ENCODE results near the gene FRAS1.
"Not testable (repeated sequence)": the region's sequence is repeated elsewhere in the genome, so short reads cannot be mapped to it uniquely, and the experiment has no call there.

Gene FRAS1

DNA sequence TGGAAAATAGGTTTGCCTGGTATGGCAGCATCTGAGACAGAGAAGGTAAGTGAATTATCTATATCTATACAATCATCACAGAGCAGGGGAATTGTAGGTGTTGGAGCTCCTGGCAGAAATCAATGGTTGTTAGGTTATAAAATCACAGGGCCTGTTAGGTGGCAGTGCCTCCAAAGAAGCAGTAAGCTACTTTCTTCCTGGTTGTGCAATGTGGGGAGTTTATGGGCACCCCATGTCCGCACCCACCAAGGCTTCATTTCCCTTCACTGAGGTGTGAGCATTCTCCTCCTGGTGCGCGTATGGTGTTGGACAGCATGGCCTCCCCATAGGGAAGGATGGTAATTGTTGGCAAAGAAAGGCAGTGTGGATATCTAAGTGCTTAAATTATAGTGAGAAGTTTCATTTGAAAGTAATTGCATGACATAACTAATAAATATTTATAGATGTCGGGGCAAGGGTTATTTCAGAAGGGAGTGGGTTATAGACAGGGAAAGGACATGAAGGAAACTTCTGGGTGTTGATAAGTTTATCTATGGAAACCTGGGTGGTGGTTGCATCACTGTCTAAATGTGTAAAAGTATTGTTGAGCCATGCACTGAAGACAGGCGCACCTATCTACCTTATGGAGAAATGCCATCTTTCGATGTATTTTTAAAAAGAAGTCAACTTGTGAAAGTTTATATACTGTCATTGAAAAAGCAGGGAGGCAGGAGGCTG lies 153.7 kb downstream of the FRAS1 start:
- no peak for DNase-seq (ENCODE audit: low read depth in 2 of 2)

DNA sequence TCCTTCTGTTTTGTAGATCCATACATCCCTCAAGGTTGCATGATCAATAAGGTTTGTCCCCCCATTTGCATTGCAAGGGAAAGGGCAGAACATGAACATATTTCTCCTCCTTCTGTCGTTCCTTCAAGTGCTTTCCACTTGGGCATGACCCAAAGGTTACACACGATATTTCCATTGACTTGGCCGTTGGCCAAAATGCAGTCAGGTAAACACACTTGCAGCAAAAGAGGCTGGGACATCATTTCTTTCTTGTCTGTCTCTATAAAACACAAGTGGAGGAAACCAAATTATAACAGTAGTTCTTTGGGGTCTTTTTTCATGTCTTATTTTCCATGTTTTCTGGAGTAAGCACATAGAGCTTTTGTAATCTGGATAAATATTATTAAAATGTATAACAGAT lies 156.1 kb downstream of the FRAS1 start:
- no peak for DNase-seq (ENCODE audit: low read depth in 2 of 2)

- no peak for DNase-seq (ENCODE audit: low read depth in 2 of 2)
Measured at GRCh38 chr4:78214078-78214477, 157.0 kb downstream of the FRAS1 start.

- no peak for DNase-seq (ENCODE audit: low read depth in 2 of 2)
Measured at GRCh38 chr4:78217557-78217956, 160.4 kb downstream of the FRAS1 start.

DNA sequence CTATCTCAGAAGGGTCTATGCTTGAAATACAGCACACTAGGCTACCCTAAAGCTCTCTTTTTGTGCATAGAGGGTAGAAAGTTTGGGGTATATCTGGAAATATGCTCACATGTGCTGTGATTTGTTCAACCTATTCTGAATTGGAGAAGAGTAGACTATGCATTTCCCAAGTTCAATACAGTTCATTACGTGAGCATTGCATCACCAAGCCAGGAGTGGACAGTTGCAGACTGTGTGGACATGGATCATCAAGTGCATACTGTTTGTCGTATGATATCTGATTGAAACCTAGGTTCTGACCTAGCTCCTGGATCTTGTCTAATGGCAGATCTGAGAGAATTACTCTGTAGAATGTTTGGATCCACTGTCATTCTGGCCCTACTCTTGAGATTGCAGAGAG lies 161.1 kb downstream of the FRAS1 start:
- DNase-seq (ENCODE audit: low read depth in 2 of 2), result no peak

GRCh38 chr4:78219825-78220224 lies 162.7 kb downstream of the FRAS1 start:
- no peak for DNase-seq (ENCODE audit: low read depth in 2 of 2)

- DNase-seq (ENCODE audit: low read depth in 2 of 2), result no peak
Measured at GRCh38 chr4:78220283-78220682, 163.2 kb downstream of the FRAS1 start.

DNA sequence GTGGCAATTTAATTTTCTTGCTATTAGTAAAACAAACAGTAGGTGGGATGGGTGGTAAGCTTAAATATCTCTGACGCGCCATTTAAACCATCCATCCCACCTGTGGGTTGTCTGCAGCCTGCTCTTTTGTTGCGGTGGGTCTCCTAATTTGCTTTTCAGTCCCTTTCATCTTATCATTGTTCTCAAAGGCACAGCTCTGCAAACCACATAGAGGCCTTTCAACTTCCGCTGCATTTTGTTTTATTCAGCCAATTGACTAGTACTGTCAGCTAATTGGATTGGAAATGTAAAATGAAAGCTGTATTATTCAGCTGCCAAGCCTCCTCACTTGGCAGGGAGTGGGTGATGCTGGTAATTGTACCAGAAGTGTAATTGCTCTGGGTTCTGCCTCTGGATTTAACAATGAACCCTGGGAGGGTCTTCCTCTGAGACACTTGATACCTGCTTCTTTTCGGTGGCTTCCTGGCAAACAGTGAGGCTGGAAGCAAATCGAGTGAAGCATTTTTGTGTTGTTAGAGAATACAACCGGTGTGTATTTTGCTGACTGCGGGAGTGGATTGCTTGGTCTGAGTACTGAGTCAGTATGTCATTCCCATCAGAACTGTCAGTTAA lies 165.6 kb downstream of the FRAS1 start:
- DNase-seq (ENCODE audit: low read depth in 2 of 2), result no peak

DNA sequence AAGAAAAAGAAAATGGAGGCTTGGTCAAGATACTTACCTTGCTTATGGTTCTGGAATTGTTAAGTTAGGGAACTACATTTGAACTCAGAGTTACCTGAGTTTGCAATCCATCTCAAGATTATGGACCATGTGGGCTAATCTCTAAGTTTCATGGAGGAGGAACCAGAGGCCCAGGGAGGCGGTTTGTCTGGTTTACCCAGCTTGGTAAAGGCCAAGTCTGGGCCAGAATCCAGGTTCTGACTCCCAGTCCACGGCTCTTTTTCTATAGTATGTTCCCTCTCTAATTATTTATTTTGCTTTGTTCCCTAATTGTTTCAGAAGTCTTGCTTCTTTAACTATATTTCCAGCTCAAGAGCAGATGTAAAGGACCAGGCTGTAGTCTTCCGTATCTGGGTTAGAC lies 168.1 kb downstream of the FRAS1 start:
- DNase-seq (ENCODE audit: low read depth in 2 of 2), result no peak

- no peak for DNase-seq (ENCODE audit: low read depth in 2 of 2)
Measured at GRCh38 chr4:78226279-78226678, 169.2 kb downstream of the FRAS1 start.

DNA sequence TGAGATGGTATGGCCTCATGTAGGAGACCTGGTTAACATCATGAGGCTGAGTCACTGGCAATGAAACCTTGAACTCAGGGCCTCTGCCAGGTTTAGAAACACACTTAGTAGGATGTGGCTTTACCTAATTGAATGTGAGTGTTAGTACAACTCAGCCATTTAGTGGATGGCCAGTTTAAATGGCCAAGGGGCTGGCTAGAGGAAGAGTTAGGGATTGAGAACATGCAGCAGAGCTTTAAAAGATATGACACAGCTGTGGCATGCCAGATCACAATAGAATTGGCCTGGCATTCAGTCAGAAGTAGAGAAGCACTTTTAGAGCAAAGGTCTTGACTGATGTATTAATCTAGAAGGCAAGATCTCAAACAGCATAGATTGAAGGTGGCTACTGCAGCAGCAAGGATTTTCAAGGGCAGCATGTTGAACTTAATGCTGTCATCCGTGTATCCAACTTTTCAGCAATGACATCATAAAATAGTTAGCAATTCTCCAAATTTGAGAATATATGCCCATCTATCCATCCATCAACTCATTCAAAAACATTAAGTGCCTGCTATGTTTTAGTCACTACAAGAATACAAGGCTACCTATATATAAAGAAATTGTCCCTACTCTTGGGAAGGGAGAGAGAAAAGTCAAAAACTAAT lies 170.4 kb downstream of the FRAS1 start:
- DNase-seq (ENCODE audit: low read depth in 2 of 2), result no peak

DNA sequence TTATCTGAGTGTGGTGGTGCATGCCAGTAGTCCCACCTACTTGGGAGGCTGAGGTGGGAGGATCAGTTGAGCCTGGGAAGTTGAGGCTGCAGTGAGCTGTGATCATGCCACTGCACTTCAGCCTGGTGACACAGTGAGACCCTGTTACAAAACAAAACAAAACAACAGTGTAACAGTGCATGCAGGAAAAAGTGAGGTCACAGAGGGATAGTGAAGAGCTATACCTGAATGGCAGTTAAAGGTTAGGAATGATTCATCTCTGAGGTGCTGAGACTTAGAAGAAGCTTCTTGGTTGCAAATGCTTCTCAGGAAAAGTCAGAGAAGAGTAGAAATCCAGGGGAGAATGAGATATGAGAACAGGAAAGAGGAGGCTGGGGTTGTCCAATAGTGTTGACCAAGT lies 178.7 kb downstream of the FRAS1 start:
- DNase-seq (ENCODE audit: low read depth in 2 of 2), result no peak

GRCh38 chr4:78237360-78237759 lies 180.2 kb downstream of the FRAS1 start:
- no peak for DNase-seq (ENCODE audit: low read depth in 2 of 2)

GRCh38 chr4:78242071-78242470 lies 184.9 kb downstream of the FRAS1 start:
- no peak for DNase-seq (ENCODE audit: low read depth in 2 of 2)

DNA sequence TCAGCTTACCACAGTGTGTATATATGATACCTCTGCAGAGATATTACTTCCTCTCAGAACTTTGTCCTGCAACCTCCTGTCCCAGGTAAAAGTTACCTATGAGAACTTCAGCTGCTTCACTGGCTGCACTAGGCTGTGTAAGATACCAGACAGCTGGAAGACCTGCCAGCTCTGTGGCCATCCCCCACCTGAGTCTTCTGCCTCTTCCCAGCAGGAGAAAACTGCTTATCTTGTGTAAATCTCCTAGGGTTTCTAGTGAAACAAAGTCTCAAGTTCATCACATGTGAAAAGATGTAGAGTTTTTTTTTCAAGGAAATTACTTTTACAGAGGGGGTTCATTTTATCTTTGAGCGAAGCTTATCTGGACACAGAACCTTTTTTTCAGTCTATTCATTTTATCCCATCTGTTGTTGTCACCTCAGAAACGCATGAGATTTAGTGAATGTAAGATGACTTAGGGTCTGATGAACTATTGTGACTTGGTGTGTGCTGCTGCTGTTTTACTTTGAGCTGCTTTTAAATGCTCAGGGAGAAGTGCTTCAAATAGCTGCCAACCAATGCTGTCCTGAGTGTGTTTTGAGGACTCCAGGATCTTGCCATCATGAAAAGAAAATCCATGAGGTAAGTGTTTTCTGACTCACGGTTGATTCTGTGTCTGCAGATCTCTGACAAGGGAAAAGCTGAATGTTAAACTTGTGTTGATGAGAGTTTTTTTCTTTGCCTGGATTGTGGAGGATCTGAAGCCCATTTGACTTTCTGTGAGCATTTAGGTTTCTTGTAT lies 187.8 kb downstream of the FRAS1 start:
- DNase-seq (ENCODE audit: low read depth in 2 of 2), result no peak

- no peak for DNase-seq (ENCODE audit: low read depth in 2 of 2)
Measured at GRCh38 chr4:78247536-78248285, 190.6 kb downstream of the FRAS1 start.

- no peak for DNase-seq (ENCODE audit: low read depth in 2 of 2)
Measured at GRCh38 chr4:78250500-78250899, 193.4 kb downstream of the FRAS1 start.

DNA sequence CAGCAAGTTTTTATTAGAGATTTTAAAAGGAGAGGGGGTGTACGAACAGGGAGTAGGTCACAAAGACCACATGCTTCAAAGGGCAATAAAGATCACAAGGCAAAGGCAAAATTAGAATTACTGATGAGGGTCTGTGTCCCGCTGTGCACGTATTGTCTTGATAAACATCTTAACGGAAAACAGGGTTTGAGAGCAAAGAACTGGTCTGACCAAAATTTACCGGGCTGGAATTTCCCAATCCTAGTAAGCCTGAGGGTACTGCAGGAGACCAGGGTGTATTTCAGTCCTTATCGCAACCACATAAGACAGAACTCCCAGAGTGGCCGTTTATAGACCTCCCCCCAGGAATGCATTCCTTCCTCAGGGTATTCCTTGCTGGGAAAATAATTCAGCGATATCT lies 195.7 kb downstream of the FRAS1 start:
- not testable (repeated sequence) for DNase-seq (ENCODE audit: low read depth in 2 of 2)

DNA sequence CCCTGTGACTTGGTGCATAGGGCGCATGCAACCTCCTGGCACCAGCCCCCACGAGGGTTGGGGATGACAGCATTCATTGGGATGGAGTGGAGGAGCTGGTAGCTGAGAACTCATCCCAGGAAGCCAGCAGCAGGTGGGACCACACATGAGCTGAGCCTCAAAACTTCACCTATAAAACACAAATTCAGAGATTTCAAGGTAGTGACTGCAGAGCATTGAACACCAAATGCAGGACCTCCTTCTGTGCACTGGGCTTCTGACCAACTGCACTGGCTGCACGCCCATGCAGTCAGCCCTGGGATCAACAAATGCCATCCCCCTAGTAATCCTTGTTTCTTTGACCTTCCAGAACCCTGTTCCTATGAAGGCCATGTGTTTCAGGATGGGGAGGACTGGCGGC lies 197.8 kb downstream of the FRAS1 start:
- no peak for DNase-seq (ENCODE audit: low read depth in 2 of 2)

DNA sequence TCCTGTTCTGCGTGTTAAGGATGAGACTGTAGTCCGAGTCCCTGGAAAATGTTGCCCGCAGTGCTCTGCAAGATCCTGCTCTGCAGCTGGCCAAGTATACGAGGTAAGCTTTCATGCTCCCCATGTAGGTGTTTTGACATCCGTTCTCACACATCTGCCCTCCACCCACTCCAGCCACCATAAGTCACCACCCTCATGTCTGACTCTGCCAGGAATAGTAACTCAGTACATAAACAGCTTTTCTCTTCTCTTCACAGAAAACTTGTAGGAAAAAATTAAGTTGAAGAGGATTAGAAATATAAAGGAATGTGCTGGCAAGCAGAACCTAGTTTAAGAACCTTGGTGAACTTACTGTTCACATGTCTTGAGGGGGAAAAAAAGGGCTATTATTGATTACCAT lies 207.9 kb downstream of the FRAS1 start:
- no peak for DNase-seq (ENCODE audit: low read depth in 2 of 2)

DNA sequence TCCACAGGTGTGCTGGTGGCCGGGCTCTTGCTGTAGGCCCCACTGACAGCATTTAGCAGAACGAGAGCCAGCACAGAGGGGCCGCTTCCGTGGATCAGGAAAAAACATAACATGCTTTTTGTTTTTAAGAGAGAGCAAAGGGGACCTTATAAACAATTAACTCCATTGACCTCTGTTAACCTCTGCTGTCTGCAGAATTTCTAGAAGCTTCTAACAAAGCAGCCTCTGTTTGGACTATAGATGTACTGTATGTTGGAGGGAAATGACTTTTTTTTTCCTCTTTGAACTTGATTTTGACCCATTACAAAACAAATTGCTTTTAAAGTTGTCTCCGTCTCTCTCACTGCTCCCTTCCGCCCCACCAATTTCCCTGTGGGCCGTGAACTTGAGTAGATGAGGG lies 210.7 kb downstream of the FRAS1 start:
- no peak for DNase-seq (ENCODE audit: low read depth in 2 of 2)

DNA sequence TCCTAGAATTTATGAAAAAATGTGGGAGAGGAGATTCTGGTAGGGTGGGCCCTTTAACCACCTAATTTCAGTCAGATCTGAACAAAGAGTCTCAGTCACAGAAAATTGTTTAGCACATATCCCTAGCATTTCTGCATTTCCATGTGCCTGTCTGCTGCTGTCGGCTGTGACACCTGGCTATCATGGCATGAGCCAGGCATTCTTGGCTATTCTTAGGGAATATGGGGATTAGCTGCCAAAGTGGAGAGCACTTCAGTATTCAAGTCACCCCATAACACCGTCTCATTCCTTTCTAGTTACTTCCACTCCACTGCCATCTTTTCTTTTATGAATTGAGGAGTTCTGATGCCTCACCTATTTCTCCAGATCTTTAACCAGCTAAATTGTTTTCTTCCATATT lies 211.5 kb downstream of the FRAS1 start:
- DNase-seq (ENCODE audit: low read depth in 2 of 2), result no peak

Measured in stimulated activated CD8-positive, alpha-beta memory T cell treated with anti-CD3 and anti-CD28 coated beads, Interleukin-15, amount 100 ng/mL, for 48 hours (primary cell).